ENCODE measurements around the gene BSND. TPM values are rescaled to one million over a fixed set of nuclear protein-coding genes. Genes with fewer than 3 reads are reported as not detected.

The BSND gene
- total and polyA plus RNA-seq, 2 experiments from 2014 or later, result 0.21 to 0.23 TPM

- H3K79me2 ChIP-seq, result no peaks in the 10 kb centered on the region
- no peaks in the 10 kb centered on the region for H3K9me2 ChIP-seq (replicated peaks; ENCODE audit: insufficient read depth)
- H3K36me3 ChIP-seq (replicated peaks; ENCODE audit: insufficient read depth, low read depth), result no peaks in the 10 kb centered on the region
- H3K27ac ChIP-seq, result no peak overlapping the region
- WGBS (ENCODE audit: low lambda C conversion rate, missing lambda C conversion rate), result 92% methylated on average over 4 of the region's 4 CpGs
- no peaks in the 10 kb centered on the region for H3K9me3 ChIP-seq (ENCODE audit: low read depth)
- no peak overlapping the region for H3K4me2 ChIP-seq
- DNase-seq (ENCODE audit: low spot score), result no peak
- no peaks in the 10 kb centered on the region for H4K20me1 ChIP-seq (ENCODE audit: insufficient read depth, poor library complexity, severe bottlenecking)
- no peak overlapping the region for H3K4me3 ChIP-seq
- peaks cover 17% of the 10 kb centered on the region for H3K27me3 ChIP-seq
- TF ChIP-seq EZH2 (IDR thresholded peaks at IDR 0.05; ENCODE audit: borderline replicate concordance) (no peak), CTCF (IDR thresholded peaks at IDR 0.05; ENCODE audit: poor library complexity) (no peak), EZH2phosphoT487 (IDR thresholded peaks at IDR 0.05; ENCODE audit: low read depth, severe bottlenecking, unreplicated experiment) (no peak)
- H3K4me1 ChIP-seq (ENCODE audit: insufficient read depth), result peaks cover 6% of the 10 kb centered on the region
- no peak overlapping the region for H2AFZ ChIP-seq
Observed at GRCh38 chr1:55001311-55001710, 2.6 kb downstream of the BSND start.

GRCh38 chr1:55002686-55003085, 4.0 kb downstream of the BSND start:
- H3K36me3 ChIP-seq (replicated peaks; ENCODE audit: insufficient read depth, low read depth), result no peaks in the 10 kb centered on the region
- no peaks in the 10 kb centered on the region for H3K79me2 ChIP-seq
- WGBS (ENCODE audit: low lambda C conversion rate, missing lambda C conversion rate), result 85% methylated on average over 2 of the region's 2 CpGs
- H3K9me2 ChIP-seq (replicated peaks; ENCODE audit: insufficient read depth), result no peaks in the 10 kb centered on the region
- H3K27ac ChIP-seq, result no peak overlapping the region
- DNase-seq (ENCODE audit: low spot score), result no peak
- H3K27me3 ChIP-seq, result peaks cover 8% of the 10 kb centered on the region
- H3K4me3 ChIP-seq, result no peak overlapping the region
- no peaks in the 10 kb centered on the region for H3K4me1 ChIP-seq (ENCODE audit: insufficient read depth)
- H4K20me1 ChIP-seq (ENCODE audit: insufficient read depth, poor library complexity, severe bottlenecking), result no peaks in the 10 kb centered on the region
- H3K9me3 ChIP-seq (ENCODE audit: low read depth), result no peaks in the 10 kb centered on the region
- TF ChIP-seq EZH2phosphoT487 (IDR thresholded peaks at IDR 0.05; ENCODE audit: low read depth, severe bottlenecking, unreplicated experiment), result no peak
- TF ChIP-seq EZH2 (IDR thresholded peaks at IDR 0.05; ENCODE audit: borderline replicate concordance), result no peak
- TF ChIP-seq CTCF (IDR thresholded peaks at IDR 0.05; ENCODE audit: poor library complexity), result no peak
- H2AFZ ChIP-seq, result no peak overlapping the region
- no peak overlapping the region for H3K4me2 ChIP-seq

GRCh38 chr1:55005351-55006140, 6.8 kb downstream of the BSND start:
- DNase-seq (ENCODE audit: low spot score), result no peak
- Histone ChIP-seq H2AFZ (no peak overlapping the region), H3K4me1 (ENCODE audit: insufficient read depth) (no peaks in the 10 kb centered on the region), H3K27ac (no peak overlapping the region), H3K36me3 (replicated peaks; ENCODE audit: insufficient read depth, low read depth) (no peaks in the 10 kb centered on the region), H3K9me2 (replicated peaks; ENCODE audit: insufficient read depth) (no peaks in the 10 kb centered on the region), H4K20me1 (ENCODE audit: insufficient read depth, poor library complexity, severe bottlenecking) (no peaks in the 10 kb centered on the region), H3K79me2 (no peaks in the 10 kb centered on the region), H3K4me3 (no peak overlapping the region), H3K27me3 (no peaks in the 10 kb centered on the region), H3K9me3 (ENCODE audit: low read depth) (no peaks in the 10 kb centered on the region), H3K4me2 (no peak overlapping the region)
- TF ChIP-seq EZH2phosphoT487 (IDR thresholded peaks at IDR 0.05; ENCODE audit: low read depth, severe bottlenecking, unreplicated experiment) (no peak), CTCF (IDR thresholded peaks at IDR 0.05; ENCODE audit: poor library complexity) (no peak), EZH2 (IDR thresholded peaks at IDR 0.05; ENCODE audit: borderline replicate concordance) (no peak)
- 91% methylated on average over 10 of the region's 10 CpGs for WGBS (ENCODE audit: low lambda C conversion rate, missing lambda C conversion rate)
